Skeletal muscle cell (primary cell): ENCODE measurements around the gene CHSY1.
"Not testable (repeated sequence)": the region's sequence is repeated elsewhere in the genome, so short reads cannot be mapped to it uniquely, and the experiment has no call there.

Experiments
- DNase-seq: peaks from one replicate; pipeline ENCODE4 v3.0.0-alpha.2; 2010; ENCODE audit warnings: low read depth
- H3K4me3 ChIP-seq: 2 replicates; pipeline ENCODE4 v1.5.1; 2011; ENCODE audit warnings: low read depth, mild to moderate bottlenecking, control low read depth, low read length, moderate library complexity

Gene CHSY1

GRCh38 chr15:101129851-101130380 is 121.9 kb downstream of the CHSY1 start:
- no peak overlapping the region for H3K4me3 ChIP-seq
- DNase-seq: no peak

- no peak overlapping the region for H3K4me3 ChIP-seq
- DNase-seq: peak; percentile 98
Measured at GRCh38 chr15:101128221-101129015, 123.4 kb downstream of the CHSY1 start.

- peak; percentile 98 for DNase-seq
- H3K4me3 ChIP-seq: no peak overlapping the region
Measured at GRCh38 chr15:101127506-101128076, 124.3 kb downstream of the CHSY1 start.

- DNase-seq: peak; percentile 78
- H3K4me3 ChIP-seq: no peak overlapping the region
Measured at GRCh38 chr15:101126618-101127505, 125.0 kb downstream of the CHSY1 start.

- not testable (repeated sequence) for DNase-seq, H3K4me3 ChIP-seq
Measured at GRCh38 chr15:101125881-101126428, 125.9 kb downstream of the CHSY1 start.
